AG09319 (cell line): ENCODE data around the gene ZRANB3.
A peak's percentile ranks its signal among the peaks of the same experiment; 100 is the strongest.

Experiments used
- DNase-seq: peaks from one replicate; pipeline ENCODE4 v3.0.0-alpha.2; 2010; ENCODE audit warnings: low read depth; ENCODE audit errors: extremely low read depth
- CTCF ChIP-seq: IDR thresholded peaks from 2 replicates; pipeline ENCODE4 v1.5.1; 2011; ENCODE audit warnings: low read depth, mild to moderate bottlenecking, inconsistent platforms, low read length, moderate library complexity

ZRANB3 gene

GRCh38 chr2:135164431-135164830, 366.6 kb downstream of the ZRANB3 start:
- TF ChIP-seq CTCF, result no peak
- DNase-seq, result peak; percentile 7

GRCh38 chr2:135163901-135164300, 367.1 kb downstream of the ZRANB3 start:
- TF ChIP-seq CTCF, result no peak
- DNase-seq, result no peak

- DNase-seq, result no peak
- TF ChIP-seq CTCF, result no peak
Observed at GRCh38 chr2:135163306-135163705, 367.7 kb downstream of the ZRANB3 start.

GRCh38 chr2:135162786-135163185, 368.2 kb downstream of the ZRANB3 start:
- no peak for DNase-seq
- TF ChIP-seq CTCF, result no peak

- no peak for DNase-seq
- no peak for TF ChIP-seq CTCF
Observed at GRCh38 chr2:135162377-135162776, 368.6 kb downstream of the ZRANB3 start.

GRCh38 chr2:135159191-135159590, 371.8 kb downstream of the ZRANB3 start:
- no peak for DNase-seq
- TF ChIP-seq CTCF, result no peak

- no peak for TF ChIP-seq CTCF
- DNase-seq, result no peak
Observed at GRCh38 chr2:135157856-135158255, 373.2 kb downstream of the ZRANB3 start.
